ENCODE results near the gene RABL2A.
"Not testable (repeated sequence)": the region's sequence is repeated elsewhere in the genome, so short reads cannot be mapped to it uniquely, and the experiment has no call there.

GRCh38 chr2:113657735-113658134 lies 30.7 kb downstream of the RABL2A start:
- not testable (repeated sequence) for TF ChIP-seq CTCF (IDR thresholded peaks at IDR 0.05; ENCODE audit: low read depth, low read length); POLR2A (IDR thresholded peaks at IDR 0.05; ENCODE audit: extremely low read depth, insufficient read length); MYC (IDR thresholded peaks at IDR 0.05; ENCODE audit: low read depth, low read length)
